GM12875 (cell line): ENCODE measurements around the gene TMEM236.

Experiments
- H3K4me3 ChIP-seq: one replicate; pipeline ENCODE4 v1.5.1; 2011; ENCODE audit warnings: low read depth, low read length, control low read depth
- TF ChIP-seq, protein P1 (sequence below): IDR thresholded peaks from 2 replicates; pipeline ENCODE4 v1.5.1; 2011; ENCODE audit warnings: low read depth, mild to moderate bottlenecking, control low read depth, inconsistent platforms, low read length, moderate library complexity, borderline replicate concordance; ENCODE audit not compliant: insufficient read depth

TMEM236 gene

DNA sequence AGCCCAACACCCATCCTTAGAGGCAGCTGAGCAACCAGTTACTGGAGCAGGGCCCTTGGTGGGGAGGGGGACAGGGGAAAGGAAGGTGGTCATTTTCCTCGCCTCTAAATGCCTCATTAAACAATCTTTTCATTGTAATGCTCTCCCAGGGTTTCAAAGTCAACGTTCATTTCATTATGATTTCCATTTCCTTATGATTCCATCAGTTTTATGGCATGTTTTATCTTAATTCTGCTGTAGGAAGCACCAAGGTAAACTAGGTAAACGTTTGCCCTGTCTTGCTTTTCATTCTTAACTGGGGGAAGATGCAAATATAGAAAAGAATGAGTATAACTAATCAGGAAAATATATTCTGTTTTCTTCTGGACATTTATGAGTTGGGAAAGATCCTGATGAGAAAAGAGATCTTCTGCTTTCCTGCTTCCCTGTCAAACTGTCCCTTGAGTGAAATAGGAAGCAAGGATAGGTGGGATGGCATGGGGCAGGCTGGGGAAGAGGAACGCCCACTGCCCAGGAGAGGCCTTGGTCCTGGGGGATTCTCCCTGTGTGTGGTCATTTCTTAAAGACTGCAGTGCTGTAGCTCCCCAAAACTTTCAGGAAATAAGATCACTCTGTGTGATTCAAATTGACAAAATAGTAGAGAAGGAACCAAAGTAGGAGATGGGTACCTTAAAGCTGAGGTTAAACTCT lies 20.5 kb upstream of the TMEM236 start:
- TF ChIP-seq, protein P1, sequence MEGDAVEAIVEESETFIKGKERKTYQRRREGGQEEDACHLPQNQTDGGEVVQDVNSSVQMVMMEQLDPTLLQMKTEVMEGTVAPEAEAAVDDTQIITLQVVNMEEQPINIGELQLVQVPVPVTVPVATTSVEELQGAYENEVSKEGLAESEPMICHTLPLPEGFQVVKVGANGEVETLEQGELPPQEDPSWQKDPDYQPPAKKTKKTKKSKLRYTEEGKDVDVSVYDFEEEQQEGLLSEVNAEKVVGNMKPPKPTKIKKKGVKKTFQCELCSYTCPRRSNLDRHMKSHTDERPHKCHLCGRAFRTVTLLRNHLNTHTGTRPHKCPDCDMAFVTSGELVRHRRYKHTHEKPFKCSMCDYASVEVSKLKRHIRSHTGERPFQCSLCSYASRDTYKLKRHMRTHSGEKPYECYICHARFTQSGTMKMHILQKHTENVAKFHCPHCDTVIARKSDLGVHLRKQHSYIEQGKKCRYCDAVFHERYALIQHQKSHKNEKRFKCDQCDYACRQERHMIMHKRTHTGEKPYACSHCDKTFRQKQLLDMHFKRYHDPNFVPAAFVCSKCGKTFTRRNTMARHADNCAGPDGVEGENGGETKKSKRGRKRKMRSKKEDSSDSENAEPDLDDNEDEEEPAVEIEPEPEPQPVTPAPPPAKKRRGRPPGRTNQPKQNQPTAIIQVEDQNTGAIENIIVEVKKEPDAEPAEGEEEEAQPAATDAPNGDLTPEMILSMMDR, result no peak
- no peak overlapping the region for H3K4me3 ChIP-seq

DNA sequence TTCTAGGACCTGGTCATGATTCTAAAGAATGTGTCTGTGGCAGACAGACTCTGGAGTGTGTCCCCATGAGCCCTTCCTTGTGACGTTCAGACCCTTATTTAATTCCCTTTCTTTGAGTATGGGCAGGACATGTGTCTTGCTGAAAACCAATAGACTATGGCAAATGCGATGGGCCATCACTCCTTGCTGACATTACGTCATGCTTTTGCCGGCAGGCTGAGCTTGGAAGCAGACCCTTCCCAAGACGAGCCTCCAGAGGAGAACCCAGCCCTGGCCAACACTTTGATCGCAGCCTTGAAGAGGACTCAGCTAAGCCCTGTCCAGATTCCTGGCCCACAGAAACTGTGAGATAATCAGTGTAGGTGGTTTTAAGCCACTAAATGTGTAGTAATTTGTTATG lies 18.4 kb upstream of the TMEM236 start:
- H3K4me3 ChIP-seq, result no peak overlapping the region
- TF ChIP-seq, protein P1, result no peak

DNA sequence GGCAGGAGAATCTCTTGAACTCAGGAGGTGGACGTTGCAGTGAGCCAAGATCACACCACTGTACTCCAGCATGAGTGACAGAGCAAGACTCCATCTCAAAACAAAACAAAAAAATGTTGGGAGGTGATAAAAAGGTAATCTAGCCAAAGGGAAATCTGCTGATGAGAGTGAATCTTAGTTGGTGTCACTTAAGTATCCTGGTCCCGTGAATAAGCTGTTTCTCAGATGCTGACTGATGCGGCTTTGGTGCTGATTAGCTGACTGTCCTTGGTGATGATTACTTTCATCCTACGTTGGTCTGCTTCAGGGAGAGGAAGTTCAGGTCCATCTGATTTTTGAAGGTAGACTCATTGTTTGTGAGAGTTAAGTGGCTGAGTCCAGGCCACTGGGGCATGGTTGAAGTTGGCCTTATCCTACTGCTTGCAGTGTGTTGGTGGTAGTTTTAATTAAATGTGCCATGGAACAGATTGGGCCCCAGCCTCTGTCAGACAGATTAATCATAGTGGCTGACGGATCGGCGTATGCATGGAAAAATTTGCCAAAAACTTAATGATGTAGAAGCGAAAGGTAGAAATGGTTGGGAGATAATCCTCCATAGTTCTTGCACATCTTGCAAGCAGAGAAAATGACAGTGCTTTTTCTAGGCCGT lies 17.4 kb upstream of the TMEM236 start:
- TF ChIP-seq, protein P1, result no peak
- H3K4me3 ChIP-seq, result no peak overlapping the region

- TF ChIP-seq, protein P1, result no peak
- no peak overlapping the region for H3K4me3 ChIP-seq
These were observed 16.6 kb upstream of the TMEM236 start for GRCh38 chr10:17735166-17735941.

DNA sequence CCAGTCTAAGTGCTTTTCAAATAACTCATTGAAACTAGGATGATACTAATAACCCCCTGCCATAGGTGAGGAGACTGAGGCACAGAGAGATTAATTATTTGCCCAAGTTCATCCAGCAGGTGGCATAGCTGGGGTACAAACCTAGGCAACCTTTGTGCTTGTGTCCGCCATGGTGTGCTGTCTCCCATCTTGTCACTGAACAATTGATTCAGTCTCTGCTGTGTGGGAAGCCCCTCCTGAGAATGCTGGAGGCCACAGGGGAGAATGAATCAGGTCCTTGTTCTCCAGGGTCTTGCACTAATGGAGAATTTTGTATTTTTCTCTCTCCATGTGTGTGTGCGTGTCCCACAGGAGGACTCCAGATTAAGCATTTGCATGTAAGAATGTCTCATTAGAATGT lies 15.8 kb upstream of the TMEM236 start:
- TF ChIP-seq, protein P1, result no peak
- H3K4me3 ChIP-seq, result no peak overlapping the region

- H3K4me3 ChIP-seq, result no peak overlapping the region
- TF ChIP-seq, protein P1, result no peak; the same call in 1 of the 2 replicates
These were observed 14.7 kb upstream of the TMEM236 start for GRCh38 chr10:17737027-17737965.
